Iris pigment epithelial cell (primary cell): ENCODE results near the gene AKNA.

Experiments
- DNase-seq: peaks from one replicate; pipeline ENCODE4 v3.0.0-alpha.2; 2011; ENCODE audit warnings: low read depth

Gene AKNA

DNA sequence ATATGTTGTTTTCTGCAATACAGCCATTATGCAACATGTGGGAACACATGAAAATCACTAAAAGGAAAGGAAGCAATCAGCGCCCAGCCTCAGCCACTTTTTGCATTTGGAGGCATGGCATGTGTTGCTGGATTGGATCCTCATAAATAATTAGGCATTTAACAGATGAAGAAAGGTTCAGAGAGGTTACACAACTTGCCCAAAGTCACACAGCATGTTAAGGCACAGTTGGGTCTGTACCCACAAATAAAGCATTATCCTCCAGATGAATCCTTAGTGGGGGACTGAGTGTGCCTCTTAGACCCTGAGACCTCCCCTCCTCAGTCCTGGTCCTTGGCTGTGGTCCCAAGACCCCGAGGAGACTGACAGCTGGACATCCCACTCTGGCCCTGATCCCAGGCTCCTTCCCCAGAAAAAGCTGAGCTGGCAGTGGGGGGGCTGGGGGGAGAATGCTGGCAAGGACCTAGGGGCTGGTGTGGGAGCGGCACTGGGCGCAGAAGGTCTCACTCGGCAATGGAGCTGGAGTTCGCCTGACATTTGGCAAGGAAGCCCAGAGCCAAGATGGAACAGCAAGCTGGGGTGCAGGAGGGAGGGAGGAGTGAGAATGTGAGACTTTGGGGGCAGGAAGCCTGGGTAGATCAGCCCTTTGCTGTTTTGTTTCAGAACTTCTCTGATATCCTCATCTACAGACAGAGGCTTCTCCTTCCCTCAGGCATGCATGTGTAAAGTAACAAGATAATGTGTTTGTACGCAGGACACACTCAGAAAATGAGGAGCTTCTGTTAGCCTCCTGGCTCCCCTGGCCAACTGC, 6.9 kb upstream of the AKNA start:
- no peak for DNase-seq

GRCh38 chr9:114392749-114393112, 4.9 kb upstream of the AKNA start:
- DNase-seq = no peak

DNA sequence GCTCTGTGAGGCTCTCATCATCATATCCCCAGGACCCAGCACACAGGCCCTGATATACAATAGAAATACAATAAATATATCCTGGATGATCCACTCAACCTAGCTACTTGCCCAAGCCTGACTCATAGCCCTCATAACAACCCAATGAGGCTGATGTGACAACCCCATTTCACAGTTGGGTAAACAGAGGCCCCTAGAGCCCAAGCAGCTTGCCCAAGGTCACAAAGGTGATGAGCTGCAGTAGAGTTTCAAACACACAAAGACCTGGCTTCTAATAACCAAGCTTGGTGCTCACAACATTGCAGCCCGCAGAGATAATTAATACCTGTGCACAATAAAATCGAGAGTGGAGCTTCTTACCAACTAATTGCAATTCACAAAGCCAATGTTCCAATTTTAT, 3.2 kb upstream of the AKNA start:
- DNase-seq = no peak

DNA sequence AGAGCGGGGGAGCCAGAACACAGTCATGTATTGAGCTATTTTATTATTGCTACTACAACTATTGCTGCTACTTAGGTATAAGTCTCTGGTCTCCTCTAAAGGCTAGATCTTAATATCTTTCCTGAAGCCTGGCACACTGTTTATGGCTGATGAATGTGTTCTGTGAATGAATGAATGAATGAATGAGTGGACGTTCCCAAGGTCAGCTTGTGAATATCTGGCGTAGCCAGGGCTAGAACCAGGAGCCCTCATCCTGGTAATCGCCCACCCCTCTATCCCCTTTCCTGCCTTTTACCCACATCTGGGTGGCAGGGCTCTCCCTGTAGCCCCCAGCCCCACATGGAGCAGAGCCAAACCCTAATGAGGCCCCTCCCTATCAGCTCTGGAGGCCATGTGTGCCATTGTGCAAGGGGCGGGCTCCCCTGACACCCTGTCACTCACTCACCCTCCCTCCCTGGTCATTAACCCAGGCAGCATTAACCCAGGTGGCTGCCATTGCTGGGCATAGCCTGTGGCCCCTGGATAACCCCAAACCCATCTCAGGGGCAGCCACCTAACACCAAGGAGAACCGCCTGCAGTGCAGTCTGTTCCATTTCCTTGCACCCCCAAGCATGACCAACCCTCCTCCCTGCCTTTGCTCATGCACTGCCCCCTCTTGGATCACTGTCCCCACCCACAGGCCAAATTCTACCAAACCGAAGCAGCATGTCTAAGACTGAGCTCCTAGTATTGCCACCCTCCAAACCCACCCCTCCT, 2.0 kb upstream of the AKNA start:
- no peak for DNase-seq

DNA sequence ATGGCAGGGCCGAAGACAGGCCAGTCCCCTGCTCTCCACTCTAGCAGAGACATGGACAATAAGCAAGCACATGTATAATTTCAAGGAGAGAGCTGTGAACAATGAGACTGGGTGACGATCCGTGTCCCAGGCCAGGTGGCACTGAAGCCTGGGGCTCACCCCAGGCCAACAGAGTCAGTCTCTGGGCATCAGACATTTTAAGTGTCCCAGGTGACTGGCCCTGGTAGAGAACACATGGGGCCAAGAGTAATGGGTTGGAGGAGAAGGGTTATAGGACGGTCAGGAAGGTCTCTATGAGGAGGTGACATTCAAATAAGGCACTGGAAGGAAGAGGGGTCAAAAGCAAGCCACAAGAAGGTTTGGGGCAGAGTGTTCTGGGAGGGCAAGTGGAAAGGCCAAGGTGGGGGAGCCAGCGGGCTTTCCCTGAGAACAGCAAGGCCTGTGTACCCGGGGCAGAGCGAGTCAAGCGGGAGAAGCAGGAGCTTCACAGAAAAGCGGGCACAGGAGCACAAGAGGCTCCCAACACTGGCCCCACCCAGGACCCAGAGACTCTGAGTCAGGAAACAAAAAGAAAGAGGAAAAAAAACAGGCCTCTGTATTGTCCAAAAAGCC, 1.1 kb upstream of the AKNA start:
- no peak for DNase-seq

GRCh38 chr9:114388357-114388682, 538 bp upstream of the AKNA start:
- DNase-seq = no peak

DNA sequence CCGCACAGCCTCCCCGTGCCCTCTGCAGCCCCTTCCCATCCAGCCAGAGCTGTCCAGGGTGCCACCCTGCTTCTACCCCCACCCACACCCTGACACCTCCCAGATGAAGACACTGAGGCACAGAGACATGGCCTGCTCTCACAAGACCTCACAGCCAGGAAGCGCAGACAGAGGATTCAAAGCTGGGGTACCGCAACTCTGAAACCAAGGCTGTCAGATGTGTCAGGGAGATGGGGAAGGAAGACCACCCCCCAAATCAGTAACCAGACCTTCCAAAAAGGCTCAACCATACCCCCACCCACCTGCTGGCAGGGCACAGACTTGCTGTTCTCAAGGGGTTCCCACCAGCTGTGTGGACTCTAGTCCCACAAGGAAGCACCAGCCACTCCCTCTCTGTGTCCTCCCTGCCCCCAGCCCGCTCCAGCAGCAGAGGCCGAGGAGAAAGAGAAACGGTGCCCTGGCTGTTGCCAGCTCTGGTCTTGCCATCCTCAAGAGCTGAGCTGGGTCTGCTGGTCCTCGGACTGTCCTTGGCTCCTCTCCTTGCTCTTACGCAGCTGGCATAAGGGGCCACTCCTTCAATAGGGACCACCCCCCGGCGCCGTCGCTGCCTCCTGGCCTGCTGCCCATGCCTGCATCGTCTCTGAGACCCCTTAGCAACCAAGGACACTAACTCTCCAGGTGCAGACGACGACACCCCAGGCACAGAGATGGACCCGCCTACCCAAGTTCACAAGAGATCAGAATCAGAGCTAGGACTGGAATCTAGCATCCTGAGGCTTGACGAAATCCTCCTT, 699 bp downstream of the AKNA start:
- DNase-seq = no peak

DNA sequence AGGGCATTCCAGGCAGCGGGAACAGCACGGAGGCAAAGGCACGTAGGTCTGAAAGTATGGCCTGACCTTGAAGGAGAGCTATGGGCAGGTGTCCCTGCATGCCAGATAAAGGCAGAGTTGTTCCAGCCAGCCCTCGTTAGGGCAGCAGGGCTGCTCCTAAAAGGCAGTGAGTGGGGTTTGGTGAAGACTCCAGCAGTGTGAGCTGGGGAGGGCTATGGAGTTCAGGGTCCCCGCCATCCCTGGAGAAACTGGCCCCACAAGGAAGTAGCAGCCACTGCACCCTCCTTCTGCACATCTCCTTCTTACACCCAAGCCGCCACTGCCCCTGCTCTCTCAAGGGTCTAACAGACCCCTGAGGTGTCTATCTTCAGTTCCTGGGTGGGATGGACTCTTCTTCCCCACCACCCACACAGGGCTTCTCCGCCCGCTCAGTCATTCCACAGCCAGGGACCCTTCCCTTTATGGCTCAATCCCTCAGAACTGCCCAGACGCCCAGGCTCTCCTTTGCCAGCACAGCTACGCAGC, 1.4 kb downstream of the AKNA start:
- no peak for DNase-seq

DNA sequence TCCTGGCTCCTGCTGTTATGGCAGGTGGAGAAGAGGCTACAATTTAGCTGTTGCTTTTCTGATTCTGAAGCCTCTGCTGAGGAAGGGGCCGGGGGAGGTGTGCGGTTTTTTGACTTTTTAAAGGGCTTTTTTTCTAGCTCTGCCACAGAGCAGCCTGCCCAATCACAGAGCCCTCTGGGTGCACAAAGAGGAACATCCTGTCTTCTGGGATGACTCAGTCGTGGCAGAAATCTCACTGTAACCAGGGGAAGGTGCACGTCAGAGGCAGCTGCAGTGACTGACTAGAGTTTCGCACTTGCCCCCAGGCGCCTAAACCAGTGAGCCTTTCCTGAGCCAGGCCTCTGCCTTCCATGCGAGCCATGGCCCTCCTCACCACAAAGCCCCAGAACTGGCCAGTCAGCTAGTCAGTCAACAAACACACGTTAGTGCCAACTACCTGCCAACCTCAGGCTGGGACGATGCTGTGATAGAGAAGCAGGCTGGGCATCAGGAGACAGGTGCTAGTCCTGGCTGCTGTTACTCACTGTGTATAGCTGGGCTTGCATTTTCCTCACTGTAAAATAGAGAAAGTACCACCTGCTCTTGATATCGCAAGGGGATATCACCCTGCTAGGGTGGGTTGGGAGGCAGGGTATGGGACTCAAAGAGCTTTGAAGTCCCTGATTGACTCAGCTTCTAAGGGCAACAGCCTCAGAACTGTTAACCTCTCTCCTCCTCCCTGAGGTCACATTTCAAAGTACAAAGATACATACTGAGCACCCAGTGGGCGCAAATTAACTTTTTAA, 2.2 kb downstream of the AKNA start:
- peak; percentile 92 for DNase-seq

DNA sequence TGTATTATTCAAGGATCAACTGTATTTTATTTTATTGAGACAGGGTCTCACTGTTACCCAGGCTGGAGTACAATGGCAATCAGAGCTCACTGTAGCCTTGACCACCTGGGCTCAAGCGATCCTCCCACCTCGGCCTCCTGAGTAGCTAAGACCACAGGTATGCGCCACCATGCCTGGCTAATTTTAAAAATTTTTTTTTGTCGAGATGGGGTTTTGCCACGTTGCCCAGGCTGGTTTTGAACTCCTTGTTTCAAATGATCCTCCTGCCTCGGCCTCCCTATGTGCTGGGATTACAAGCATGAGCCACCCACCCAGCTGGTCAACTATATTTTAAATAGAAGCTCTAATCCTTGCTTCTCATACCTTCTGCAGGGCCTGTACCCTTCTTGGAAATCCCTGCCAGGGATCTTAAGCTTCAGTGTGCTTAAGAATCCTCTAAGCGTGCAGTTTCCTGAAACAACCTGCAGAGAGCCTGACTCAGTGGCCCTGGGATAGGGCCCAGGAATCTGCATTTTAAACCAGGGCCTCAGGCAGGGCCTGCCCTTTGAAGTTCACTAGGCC, 2.9 kb downstream of the AKNA start:
- DNase-seq = no peak

- DNase-seq = no peak
These were observed 3.4 kb downstream of the AKNA start for GRCh38 chr9:114384341-114384740.

- no peak for DNase-seq
These were observed 4.1 kb downstream of the AKNA start for GRCh38 chr9:114383521-114384231.

GRCh38 chr9:114382699-114383520, 4.9 kb downstream of the AKNA start:
- DNase-seq = no peak

GRCh38 chr9:114378883-114379282, 8.9 kb downstream of the AKNA start:
- no peak for DNase-seq

DNA sequence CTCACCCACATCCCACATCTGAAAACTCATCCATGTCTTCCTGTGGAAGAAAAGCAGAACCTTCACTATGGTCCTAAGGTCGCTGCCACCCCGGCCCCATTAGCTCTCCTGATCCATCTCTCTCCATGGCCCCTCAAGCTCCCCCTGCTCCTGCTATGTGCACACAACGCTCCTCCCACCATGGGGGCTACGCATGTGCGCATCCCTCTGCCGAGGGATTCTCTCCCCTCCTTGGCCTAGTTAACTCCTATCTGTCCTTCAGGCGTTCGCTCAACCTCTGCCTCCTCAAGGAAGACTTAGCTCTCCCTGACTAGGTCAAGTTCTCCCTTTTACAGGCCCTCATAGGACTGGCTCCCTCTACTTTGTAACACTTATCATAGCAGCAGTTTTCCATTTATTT, 9.8 kb downstream of the AKNA start:
- no peak for DNase-seq

DNA sequence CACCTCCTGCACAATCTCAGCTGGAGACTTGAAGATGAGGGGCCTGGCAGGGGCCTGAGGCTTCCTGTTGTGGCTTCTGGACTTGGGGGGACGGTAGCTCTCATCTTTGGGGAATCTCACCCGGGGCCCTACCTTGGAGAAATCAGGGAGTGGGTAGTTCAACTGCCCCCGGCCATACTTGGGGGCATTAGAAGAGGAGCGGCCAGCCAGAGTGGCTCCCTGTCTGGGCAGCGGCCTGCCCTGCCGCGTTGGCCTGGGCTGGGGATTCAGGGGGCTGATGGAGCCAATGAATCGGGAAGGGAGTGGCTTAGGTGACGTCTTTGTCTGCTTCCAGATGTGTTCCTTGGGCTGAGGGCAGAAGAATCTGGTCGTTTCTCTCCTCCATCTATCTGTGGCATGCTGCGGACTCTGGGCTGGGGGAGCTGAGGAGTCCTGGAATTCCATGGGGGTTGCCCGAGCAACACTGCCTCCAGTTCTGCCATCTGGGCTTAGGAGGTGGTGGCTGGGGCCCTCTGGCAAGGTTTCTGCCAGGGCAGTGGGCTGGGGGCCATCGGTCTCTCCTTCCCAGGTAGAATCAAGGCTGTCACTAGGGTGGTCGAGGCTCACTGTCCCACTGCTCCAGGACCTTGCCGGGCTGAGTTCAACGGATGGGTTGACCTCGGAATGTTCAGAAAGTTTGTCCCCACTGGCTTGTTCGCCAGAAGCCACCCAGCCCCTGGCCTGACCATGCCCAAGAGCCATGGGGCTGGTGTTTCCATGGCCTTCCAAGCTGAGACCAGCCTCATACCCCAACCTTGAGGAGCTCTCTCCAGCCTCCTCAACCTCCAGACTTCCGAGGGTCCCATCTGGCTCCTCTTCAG, 11.0 kb downstream of the AKNA start:
- no peak for DNase-seq

GRCh38 chr9:114375386-114376175, 12.2 kb downstream of the AKNA start:
- DNase-seq = no peak

DNA sequence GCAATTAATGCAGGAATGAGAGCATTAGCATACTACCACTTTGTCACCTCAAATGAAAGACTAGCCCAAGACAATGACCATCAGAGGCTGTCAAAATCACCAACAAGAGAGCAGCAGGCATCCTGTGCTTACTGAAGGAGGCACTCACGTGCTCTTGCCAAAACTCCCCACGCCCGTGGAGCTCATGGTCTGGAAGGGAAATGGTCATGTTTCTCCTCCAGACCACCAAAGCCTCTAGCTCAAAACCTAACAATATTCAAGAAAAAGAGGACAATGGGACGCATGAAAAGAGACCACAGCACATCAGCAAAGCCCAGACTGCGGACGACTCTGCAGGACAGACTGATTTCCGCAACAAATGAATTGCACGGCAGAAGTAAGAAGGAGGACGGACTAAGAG, 12.8 kb downstream of the AKNA start:
- no peak for DNase-seq
